ENCODE measurements around the gene TOR1A.

TOR1A gene

GRCh38 chr9:129840034-129840433 lies 16.1 kb upstream of the TOR1A start:
- H3K4me3 ChIP-seq (ENCODE audit: low read length), result no peak overlapping the region
- DNase-seq (ENCODE audit: low read depth), result no peak
- TF ChIP-seq CTCF (IDR thresholded peaks at IDR 0.05; ENCODE audit: insufficient read depth, low read depth, low read length, missing control alignments), result no peak

- H3K4me3 ChIP-seq (ENCODE audit: low read length), result no peak overlapping the region
- no peak for DNase-seq (ENCODE audit: low read depth)
- TF ChIP-seq CTCF (IDR thresholded peaks at IDR 0.05; ENCODE audit: insufficient read depth, low read depth, low read length, missing control alignments), result no peak
Observed at GRCh38 chr9:129839324-129840023, 15.5 kb upstream of the TOR1A start.

- TF ChIP-seq CTCF (IDR thresholded peaks at IDR 0.05; ENCODE audit: insufficient read depth, low read depth, low read length, missing control alignments), result no peak
- DNase-seq (ENCODE audit: low read depth), result peak; percentile 71
- no peak overlapping the region for H3K4me3 ChIP-seq (ENCODE audit: low read length)
Observed at GRCh38 chr9:129838707-129839259, 14.8 kb upstream of the TOR1A start.

GRCh38 chr9:129836311-129837007 lies 12.5 kb upstream of the TOR1A start:
- H3K4me3 ChIP-seq (ENCODE audit: low read length), result peak overlapping the region; percentile 82
- no peak for DNase-seq (ENCODE audit: low read depth)
- TF ChIP-seq CTCF (IDR thresholded peaks at IDR 0.05; ENCODE audit: insufficient read depth, low read depth, low read length, missing control alignments), result no peak

GRCh38 chr9:129835860-129836223 lies 11.9 kb upstream of the TOR1A start:
- no peak for TF ChIP-seq CTCF (IDR thresholded peaks at IDR 0.05; ENCODE audit: insufficient read depth, low read depth, low read length, missing control alignments)
- H3K4me3 ChIP-seq (ENCODE audit: low read length), result peak overlapping the region; percentile 82
- DNase-seq (ENCODE audit: low read depth), result peak; percentile 22

- DNase-seq (ENCODE audit: low read depth), result peak; percentile 97
- H3K4me3 ChIP-seq (ENCODE audit: low read length), result peak within 1 kb of the TSS; percentile 91
- no peak for TF ChIP-seq CTCF (IDR thresholded peaks at IDR 0.05; ENCODE audit: insufficient read depth, low read depth, low read length, missing control alignments)
Observed at GRCh38 chr9:129835128-129835859, 11.4 kb upstream of the TOR1A start, which contains the start of the genes C9orf78 and USP20. C9orf78 (minus strand) TSS chr9:129835275; CDS start chr9:129835221, 54 bp downstream. USP20 (plus strand) TSS chr9:129835458; CDS start chr9:129852556, 17,098 bp downstream.
